T-helper 22 cell (primary cell): Measurements from ENCODE around the gene LZTR1.
"Not testable (repeated sequence)": the region's sequence is repeated elsewhere in the genome, so short reads cannot be mapped to it uniquely, and the experiment has no call there.

ENCODE experiments used
- DNase-seq: peaks from one replicate; pipeline ENCODE4 v3.0.0-alpha.2; 2020; ENCODE audit warnings: low read depth

Gene LZTR1

DNA sequence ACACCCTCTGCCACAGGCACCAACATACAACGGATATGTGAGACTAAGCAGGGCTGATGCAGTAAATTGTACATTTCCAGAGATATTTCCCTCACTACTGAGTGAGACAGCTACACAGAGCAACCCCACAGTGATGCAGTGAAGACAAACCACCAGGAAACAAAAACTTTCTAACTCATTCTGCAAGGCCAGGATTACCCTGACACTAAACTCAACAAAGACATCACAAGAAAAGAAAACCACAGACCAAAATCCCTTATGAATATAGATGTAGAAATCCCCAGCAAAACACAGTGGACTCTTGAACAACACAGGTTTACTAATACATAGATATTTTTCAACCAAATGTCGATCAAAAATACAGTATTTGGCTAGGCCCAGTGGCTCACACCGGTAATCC is 51.8 kb downstream of the LZTR1 start:
- no peak for DNase-seq

GRCh38 chr22:21034989-21035388 is 52.9 kb downstream of the LZTR1 start:
- no peak for DNase-seq

DNA sequence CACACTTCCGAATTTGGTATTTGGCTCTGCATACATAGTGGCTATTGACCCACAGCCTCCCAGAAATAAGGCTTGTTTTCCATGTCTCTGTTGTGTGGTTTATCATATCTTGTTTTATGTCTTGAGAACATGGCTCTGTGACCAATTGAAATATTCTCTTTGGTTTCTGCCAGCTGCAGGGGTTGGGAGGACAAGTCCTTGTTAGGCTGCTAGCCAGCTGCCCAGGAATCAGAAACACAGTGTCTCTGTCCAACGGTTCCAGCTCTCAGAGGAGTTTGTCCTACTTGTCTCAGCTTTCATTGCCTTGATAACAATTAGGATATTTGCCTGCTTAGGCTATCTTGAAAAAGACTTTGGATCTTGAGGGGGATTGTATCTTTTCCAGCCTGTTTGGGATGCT is 56.3 kb downstream of the LZTR1 start:
- no peak for DNase-seq

GRCh38 chr22:21039158-21039557 is 57.1 kb downstream of the LZTR1 start:
- DNase-seq = not testable (repeated sequence)

- no peak for DNase-seq
Measured at GRCh38 chr22:21041937-21042336, 59.8 kb downstream of the LZTR1 start.

GRCh38 chr22:21042978-21043859 is 61.1 kb downstream of the LZTR1 start:
- no peak for DNase-seq

DNA sequence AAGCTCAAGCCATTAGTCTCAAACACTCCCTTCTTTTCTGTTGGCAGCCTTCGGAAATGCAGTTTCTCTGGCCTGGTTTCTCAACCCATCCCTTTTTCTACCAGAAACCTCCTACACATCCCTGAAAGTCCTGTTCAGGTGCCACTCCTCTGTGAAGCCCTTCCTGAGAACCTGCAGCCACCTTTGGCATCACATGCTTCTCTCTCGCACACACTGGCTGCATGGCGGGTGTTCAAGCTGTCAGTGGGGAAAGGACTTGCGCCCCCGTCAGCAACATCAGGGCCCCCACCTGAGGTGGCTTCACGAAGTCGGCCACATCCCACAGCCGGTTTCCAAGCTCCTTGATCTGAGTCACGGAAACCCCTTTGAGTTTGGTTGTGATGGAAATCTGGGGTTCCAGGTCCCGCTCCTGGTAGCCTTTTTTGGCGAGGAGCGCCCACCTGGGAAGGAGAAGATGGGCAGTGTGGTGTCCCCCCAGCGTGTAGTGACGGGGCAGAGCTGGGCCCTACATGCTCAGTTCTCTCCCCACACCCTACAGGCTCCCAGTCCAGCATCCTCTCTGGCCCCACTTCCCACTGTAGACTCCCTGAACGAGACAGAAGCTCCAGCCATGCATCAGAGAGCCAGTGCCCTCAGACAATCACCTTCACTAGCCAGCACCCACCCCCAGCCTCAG is 61.9 kb downstream of the LZTR1 start:
- DNase-seq = no peak

DNA sequence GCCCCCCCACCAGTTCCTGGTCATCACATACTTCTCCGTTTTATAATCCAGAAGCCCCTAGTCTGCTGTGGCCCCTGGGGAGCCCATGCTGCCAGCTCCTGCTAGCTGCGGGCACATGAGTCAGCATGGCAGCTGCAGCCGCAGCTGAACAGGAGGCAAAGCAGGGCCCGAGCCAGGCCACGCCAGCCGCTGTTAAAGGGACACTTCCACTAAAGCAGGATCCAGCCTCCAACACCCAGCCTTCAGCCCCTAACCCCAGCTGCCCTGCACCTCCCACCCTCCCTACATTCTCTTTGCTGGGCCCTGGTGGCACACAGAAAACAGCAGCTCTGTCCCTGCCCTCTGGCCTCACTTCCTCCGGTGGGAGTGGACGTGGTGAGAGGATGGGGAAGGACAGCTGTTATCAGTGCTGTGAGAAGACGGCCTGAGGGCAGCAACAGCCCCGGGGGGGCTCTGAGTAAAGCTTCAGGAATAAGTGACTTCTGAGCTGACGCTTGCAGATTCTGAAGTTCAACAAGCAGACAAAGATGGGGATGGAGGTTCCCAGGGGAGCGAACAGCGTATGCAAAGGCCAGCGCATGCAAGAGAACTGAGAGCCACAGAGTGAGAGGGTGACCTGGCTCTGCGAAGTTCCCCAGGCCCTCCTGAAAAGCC is 63.0 kb downstream of the LZTR1 start:
- DNase-seq = no peak

GRCh38 chr22:21045585-21046294 is 63.6 kb downstream of the LZTR1 start, which contains the start of gene LRRC74B:
LRRC74B (plus strand) TSS chr22:21045946; CDS start chr22:21045987, 41 bp downstream.
- peak; percentile 8 for DNase-seq

DNA sequence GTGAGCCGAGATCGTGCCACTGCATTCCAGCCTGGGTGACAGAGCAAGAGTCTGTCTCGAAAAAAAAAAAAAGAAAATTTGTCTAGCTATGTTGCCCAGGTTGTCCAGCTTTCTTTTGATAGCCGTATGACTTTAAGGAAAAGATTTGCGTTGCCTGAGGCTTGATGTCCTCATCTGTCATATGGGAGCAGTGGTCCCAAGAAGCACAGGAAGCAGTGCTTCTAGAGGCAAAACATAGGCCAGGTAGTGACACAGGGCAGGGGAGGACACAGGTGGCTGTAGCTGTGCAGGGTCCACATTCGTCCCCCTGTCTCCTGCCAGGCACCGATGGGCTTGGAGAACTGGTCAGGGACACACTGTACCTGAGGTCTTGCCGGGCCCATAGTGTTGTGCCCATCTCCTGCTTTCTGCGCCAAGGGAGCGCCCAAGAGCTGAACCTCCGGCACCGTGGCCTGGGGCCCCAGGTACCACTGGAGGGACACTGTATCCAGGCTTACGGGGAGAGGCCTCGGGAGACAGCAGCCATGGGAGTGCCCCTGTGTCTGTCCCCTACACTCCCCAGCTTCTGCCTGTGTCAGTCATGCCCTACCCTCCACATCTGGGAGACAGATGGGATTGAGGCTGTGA is 65.1 kb downstream of the LZTR1 start:
- no peak for DNase-seq

DNA sequence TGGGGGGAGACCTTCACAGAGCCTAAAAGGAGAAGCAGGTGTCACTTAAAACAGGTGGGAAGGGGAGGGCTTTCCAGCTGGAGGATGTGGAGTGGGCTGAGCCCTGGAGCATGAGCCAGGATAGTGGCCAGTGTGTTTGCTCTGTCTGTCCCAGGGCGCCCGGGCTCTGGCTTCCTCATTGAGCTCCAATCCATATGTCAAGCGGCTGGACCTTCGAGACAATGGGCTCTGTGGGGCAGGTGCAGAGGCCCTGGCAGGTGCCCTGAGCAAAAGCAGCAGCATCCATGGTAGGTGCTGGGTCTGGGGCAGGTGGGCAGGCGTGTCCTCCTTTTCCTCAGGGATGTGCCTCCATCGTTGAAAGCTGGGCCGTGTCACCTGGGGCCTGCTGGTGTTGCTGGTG is 65.6 kb downstream of the LZTR1 start:
- DNase-seq = no peak

DNA sequence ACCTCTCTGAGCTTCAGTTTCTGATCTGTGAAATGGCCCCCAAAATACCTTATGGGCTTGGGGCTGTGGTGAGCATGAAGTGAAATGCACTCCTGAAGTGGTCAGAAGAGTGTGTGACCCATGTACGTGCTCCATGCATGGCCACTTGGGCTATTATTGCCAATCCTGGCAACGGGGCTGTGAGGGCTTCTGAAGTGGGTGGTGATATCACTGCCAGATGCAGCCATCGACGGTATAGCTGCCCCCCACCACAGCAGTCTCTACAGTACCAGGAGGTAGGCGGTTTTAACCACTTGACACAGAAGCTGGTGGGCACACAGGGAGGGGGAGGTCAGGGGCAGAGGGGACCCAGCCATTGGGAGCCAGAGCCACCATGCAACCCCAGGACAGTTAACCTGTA is 66.4 kb downstream of the LZTR1 start:
- not testable (repeated sequence) for DNase-seq
